ENCODE measurements around the gene CCDC88A. TPM values are rescaled to one million over a fixed set of nuclear protein-coding genes. Genes with fewer than 3 reads are reported as not detected.

The CCDC88A gene
- total and polyA plus RNA-seq, 2 donors (not counting 3 experiments of a cell fraction or from before 2014, with no cell fraction given): 21.1 to 77.4 TPM

GRCh38 chr2:55421326-55421725, 1.7 kb upstream of the CCDC88A start:
- Histone ChIP-seq H4K20me1 (replicated peaks; ENCODE audit: control insufficient read depth, extremely low read depth, insufficient read depth, low read length) (no peaks in the 10 kb centered on the region), H3K4me1 (ENCODE audit: control insufficient read depth, extremely low read depth, insufficient read depth, low read length) (peaks cover 21% of the 10 kb centered on the region), H3K36me3 (ENCODE audit: control insufficient read depth in 2 of 2, extremely low read depth in 1 of 2, insufficient read depth in 2 of 2, low read length in 2 of 2) (no peaks in the 10 kb centered on the region), H3K4me2 (ENCODE audit: insufficient read depth, low read length) (no peak overlapping the region), H3K27me3 (ENCODE audit: control insufficient read depth in 2 of 2, insufficient read depth in 2 of 2, low read length in 2 of 2) (peaks cover 0 to 4% of the 10 kb centered on the region in 2 experiments), H3K4me3 (replicated peaks in 1 of 3; ENCODE audit: insufficient read depth in 1 of 3, low read depth in 1 of 3, low read length in 3 of 3) (no peak overlapping the region), H3K27ac (ENCODE audit: insufficient read depth, low read depth, low read length) (no peak overlapping the region), H3K9me3 (replicated peaks; ENCODE audit: control insufficient read depth, insufficient read depth, low read length) (no peaks in the 10 kb centered on the region), H3K9ac (replicated peaks; ENCODE audit: extremely low read depth, insufficient read depth, low read length) (no peak overlapping the region), H3K9me1 (replicated peaks; ENCODE audit: control insufficient read depth, extremely low read depth, insufficient read depth, low read length) (no peaks in the 10 kb centered on the region), H2AFZ (ENCODE audit: low read depth, low read length) (no peak overlapping the region), H3K79me2 (ENCODE audit: control insufficient read depth, insufficient read depth, low read length) (peaks cover 29% of the 10 kb centered on the region)
- ChIA-PET POLR2A (no interaction called here), CTCF (interaction anchor here (2.3 kb wide), 1 partner anchor 10 kb away, joined by 16 read pairs; no protein-coding TSS in a partner anchor)
- FAIRE-seq: no peak
- intact Hi-C loops (cut with micrococcal nuclease): no loop called here
- TF ChIP-seq EZH2 (IDR thresholded peaks at IDR 0.05; ENCODE audit: borderline replicate concordance, low read depth, low read length, severe bottlenecking): no peak
- no peak for TF ChIP-seq MYC (IDR thresholded peaks at IDR 0.05; ENCODE audit: low read depth, low read length)
- no peak for TF ChIP-seq JUN (IDR thresholded peaks at IDR 0.05; ENCODE audit: borderline replicate concordance, insufficient read depth, insufficient read length, low read depth)
- no peak for TF ChIP-seq POLR2A (IDR thresholded peaks at IDR 0.05; ENCODE audit: low read depth, low read length)
- no peak for TF ChIP-seq FOS (IDR thresholded peaks at IDR 0.05; ENCODE audit: borderline replicate concordance, insufficient read depth, low read length)
- TF ChIP-seq MAX (IDR thresholded peaks at IDR 0.05; ENCODE audit: insufficient read depth, insufficient read length): no peak
- no peak for TF ChIP-seq POLR2AphosphoS5 (IDR thresholded peaks at IDR 0.05; ENCODE audit: insufficient read depth, low read depth, low read length)
- no peak for TF ChIP-seq CTCF (IDR thresholded peaks at IDR 0.05; ENCODE audit: extremely low read depth in 1 of 2, insufficient read depth in 1 of 2, low read depth in 1 of 2, low read length in 2 of 2)
- no peak for TF ChIP-seq GATA2 (IDR thresholded peaks at IDR 0.05; ENCODE audit: insufficient read depth, insufficient read length, low read depth, low read length)
- no peak for DNase-seq (ENCODE audit: low read depth, low spot score)
- no TSS peak for BruUV-seq (replicated peaks)
- dilution Hi-C loops (cut with MboI; ENCODE audit: extremely low pct_ligation_motif_present, low sequenced_read_pairs): no loop called here

Measured in endothelial cell of umbilical vein (primary cell).